Measurements from ENCODE around the gene ADAMTS19. TPM values are rescaled to one million over a fixed set of nuclear protein-coding genes. Genes with fewer than 3 reads are reported as not detected.
A peak's percentile ranks its signal among the peaks of the same experiment; 100 is the strongest.

Gene ADAMTS19
- polyA plus RNA-seq, 1 donor (not counting 4 experiments of a cell fraction or from before 2014, with no cell fraction given): 0.08 TPM

- Histone ChIP-seq H3K4me1 (ENCODE audit: control insufficient read depth, extremely low read depth, insufficient read depth, low read length) (peaks cover 4% of the 10 kb centered on the region), H3K9ac (ENCODE audit: control insufficient read depth, extremely low read depth, insufficient read depth, low read length) (peak overlapping the region; percentile 50), H2AFZ (ENCODE audit: control insufficient read depth, low read length) (peak overlapping the region; percentile 80), H3K4me2 (ENCODE audit: control insufficient read depth, extremely low read depth, insufficient read depth, low read depth, low read length) (peak overlapping the region; percentile 88), H3K9me3 (ENCODE audit: control insufficient read depth, low read depth, low read length) (no peaks in the 10 kb centered on the region), H3K9me1 (ENCODE audit: control insufficient read depth, extremely low read depth, insufficient read depth, low read length) (no peaks in the 10 kb centered on the region), H3K27ac (ENCODE audit: control insufficient read depth, insufficient read depth, low read length) (no peak overlapping the region), H3K36me3 (ENCODE audit: control insufficient read depth in 2 of 2, extremely low read depth in 1 of 2, insufficient read depth in 2 of 2, low read length in 2 of 2) (no peaks in the 10 kb centered on the region), H3K79me2 (ENCODE audit: control insufficient read depth, insufficient read depth, low read length) (no peaks in the 10 kb centered on the region), H3K4me3 (ENCODE audit: control insufficient read depth in 2 of 3, extremely low read depth in 1 of 3, insufficient read depth in 2 of 3, low read depth in 1 of 3, low read length in 3 of 3) (peak overlapping the region; percentile 34 to 83 (median 71)), H3K27me3 (ENCODE audit: control insufficient read depth, extremely low read depth, insufficient read depth, low read length) (no peaks in the 10 kb centered on the region), H4K20me1 (ENCODE audit: control insufficient read depth, extremely low read depth, insufficient read depth, low read length) (no peaks in the 10 kb centered on the region)
- DNase-seq (ENCODE audit: low read depth, low spot score) (no peak), FAIRE-seq (no peak)
- dilution Hi-C loops (cut with MboI; ENCODE audit: extremely low pct_ligation_motif_present, low sequenced_read_pairs): no loop called here
- TF ChIP-seq EZH2 (IDR thresholded peaks at IDR 0.05; ENCODE audit: low read length) (no peak), CTCF (optimal IDR thresholded peaks at IDR 0.05 in 1 of 3, IDR thresholded peaks at IDR 0.05 in 1 of 3, conservative IDR thresholded peaks at IDR 0.05 in 1 of 3; ENCODE audit: extremely low read depth in 1 of 3, insufficient read depth in 2 of 3, low read length in 3 of 3) (no peak)
These were observed 506 bp downstream of the ADAMTS19 start for GRCh38 chr5:129460672-129460935.

- Histone ChIP-seq H3K4me2 (ENCODE audit: control insufficient read depth, extremely low read depth, insufficient read depth, low read depth, low read length) (peak overlapping the region; percentile 88), H3K27me3 (ENCODE audit: control insufficient read depth, extremely low read depth, insufficient read depth, low read length) (no peaks in the 10 kb centered on the region), H2AFZ (ENCODE audit: control insufficient read depth, low read length) (peak overlapping the region; percentile 85), H3K4me3 (ENCODE audit: control insufficient read depth in 2 of 3, extremely low read depth in 1 of 3, insufficient read depth in 2 of 3, low read depth in 1 of 3, low read length in 3 of 3) (peak overlapping the region; percentile 34 to 83 (median 71)), H3K4me1 (ENCODE audit: control insufficient read depth, extremely low read depth, insufficient read depth, low read length) (peaks cover 4% of the 10 kb centered on the region), H3K79me2 (ENCODE audit: control insufficient read depth, insufficient read depth, low read length) (no peaks in the 10 kb centered on the region), H3K27ac (ENCODE audit: control insufficient read depth, insufficient read depth, low read length) (no peak overlapping the region), H3K36me3 (ENCODE audit: control insufficient read depth in 2 of 2, extremely low read depth in 1 of 2, insufficient read depth in 2 of 2, low read length in 2 of 2) (no peaks in the 10 kb centered on the region), H4K20me1 (ENCODE audit: control insufficient read depth, extremely low read depth, insufficient read depth, low read length) (no peaks in the 10 kb centered on the region), H3K9ac (ENCODE audit: control insufficient read depth, extremely low read depth, insufficient read depth, low read length) (peak overlapping the region; percentile 50), H3K9me3 (ENCODE audit: control insufficient read depth, low read depth, low read length) (no peaks in the 10 kb centered on the region), H3K9me1 (ENCODE audit: control insufficient read depth, extremely low read depth, insufficient read depth, low read length) (no peaks in the 10 kb centered on the region)
- no peak for DNase-seq (ENCODE audit: low read depth, low spot score)
- TF ChIP-seq CTCF (optimal IDR thresholded peaks at IDR 0.05 in 1 of 3, IDR thresholded peaks at IDR 0.05 in 1 of 3, conservative IDR thresholded peaks at IDR 0.05 in 1 of 3; ENCODE audit: extremely low read depth in 1 of 3, insufficient read depth in 2 of 3, low read length in 3 of 3) (peak; percentile 31 to 75 (median 65)), EZH2 (IDR thresholded peaks at IDR 0.05; ENCODE audit: low read length) (no peak)
- dilution Hi-C loops (cut with MboI; ENCODE audit: extremely low pct_ligation_motif_present, low sequenced_read_pairs): no loop called here
- no peak for FAIRE-seq
These were observed 1.0 kb downstream of the ADAMTS19 start for GRCh38 chr5:129460936-129461710.

All from keratinocyte (primary cell).